Mucosa of descending colon (tissue), 3 donors: ENCODE results near the gene ATG10. TPM values are rescaled to one million over a fixed set of nuclear protein-coding genes. Genes with fewer than 3 reads are reported as not detected.

Experiments used
- ATAC-seq: fragments of 200-7000 bp; cut with Tn5 transposase; one replicate; pipeline ENCODE4 v1.9.1; 2020; ENCODE audit warnings: mild to moderate bottlenecking, moderate library complexity
- DNase-seq, 3 donors: peaks; one replicate each; pipeline ENCODE4 v3.0.0-alpha.2; 2020
- H3K36me3 ChIP-seq: fragments of 200-600 bp; one replicate; pipeline ENCODE4 v1.8.0; 2021; ENCODE audit warnings: low read depth, mild to moderate bottlenecking
- H3K4me1 ChIP-seq: fragments of 200-600 bp; one replicate; pipeline ENCODE4 v1.8.0; 2021; ENCODE audit warnings: low read depth, mild to moderate bottlenecking
- H3K4me3 ChIP-seq: fragments of 200-600 bp; one replicate; pipeline ENCODE4 v1.8.0; 2021; ENCODE audit warnings: mild to moderate bottlenecking
- H3K9me3 ChIP-seq: fragments of 200-600 bp; one replicate; pipeline ENCODE4 v1.8.0; 2021; ENCODE audit warnings: mild to moderate bottlenecking
- CTCF ChIP-seq: fragments of 200-600 bp; IDR thresholded peaks from one replicate; pipeline ENCODE4 v1.8.0; 2022; ENCODE audit warnings: antibody characterized with exemption, mild to moderate bottlenecking
- intact Hi-C, 2 donors: fragments of 100-400 bp; cut with DNase I in 1 of 2; cut with micrococcal nuclease in 1 of 2; formaldehyde crosslinking; loops; one replicate each; pipeline versions ENCODE4 v1.11.0 to v1.11.1; 2022; cut with DNase I, micrococcal nuclease
- total RNA-seq, 3 donors: library from RNA; stranded (reverse); fragmentation: NEBNext Ultra II Directional in 2 of 3; extraction: Animal tissue kit (Norgen Biotek cat#: 25700) in 2 of 3; gene quantifications; one replicate each; pipeline versions ENCODE4 v1.2.1 to v1.2.4, GENCODE V29; 2021 to 2023
- donor health status: DM: no; HTN: no; CAD: no; lungs with moderate emphysema.
- donor health status: DM: no; HTN: no; CAD: no.
- donor health status: DM: no; HTN: yes; CAD: no.

ATG10 gene
- total RNA-seq, 3 donors from 2014 or later = 5.9 to 8.8 (median 7.0) TPM

DNA sequence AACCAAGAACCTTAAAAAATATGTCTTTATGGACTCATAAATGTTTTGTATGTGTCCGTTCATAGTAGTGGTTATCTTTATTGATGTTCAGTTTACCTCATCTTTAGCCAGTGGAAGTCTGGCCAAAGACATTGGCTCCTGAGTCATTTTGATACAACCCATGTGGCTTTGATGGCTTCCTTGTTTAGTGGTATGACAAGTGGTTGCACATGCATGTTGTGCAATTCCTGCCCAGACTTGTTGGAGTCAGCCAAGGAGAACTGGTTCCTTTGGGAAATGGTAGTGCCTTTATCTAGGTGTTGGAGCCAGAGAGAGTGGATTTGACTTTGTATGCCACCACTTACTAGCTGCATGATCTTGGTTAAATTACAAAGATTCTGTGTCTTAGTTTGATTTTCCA lies 212.0 kb downstream of the ATG10 start:
- Histone ChIP-seq H3K4me1 (no peaks in the 10 kb centered on the region), H3K36me3 (no peaks in the 10 kb centered on the region), H3K4me3 (no peak overlapping the region), H3K9me3 (no peaks in the 10 kb centered on the region)
- TF ChIP-seq CTCF = no peak
- ATAC-seq (no peak), DNase-seq (no peak)
- intact Hi-C loops = no loop called here

DNA sequence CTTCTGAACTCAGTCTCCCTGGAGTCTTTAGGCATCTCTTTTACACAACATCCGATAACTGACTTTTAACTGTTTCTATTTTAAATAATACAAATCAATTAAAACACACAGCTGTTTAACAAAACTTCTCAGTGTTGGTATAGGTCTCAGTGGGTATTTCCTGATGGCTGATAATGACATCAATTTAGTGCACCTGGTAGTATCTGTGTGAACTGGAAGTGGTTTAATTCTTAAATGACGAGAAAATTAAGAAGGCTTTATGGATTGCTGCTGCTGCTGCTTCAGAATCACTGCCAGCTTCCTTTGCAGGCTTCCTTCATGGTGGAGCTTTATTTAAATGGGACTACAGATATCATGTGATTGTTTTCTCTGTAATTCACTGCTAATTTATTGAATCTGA lies 214.0 kb downstream of the ATG10 start:
- H3K4me1 ChIP-seq = no peaks in the 10 kb centered on the region
- DNase-seq (no peak), ATAC-seq (no peak)
- no peaks in the 10 kb centered on the region for H3K9me3 ChIP-seq
- intact Hi-C loops = no loop called here
- no peaks in the 10 kb centered on the region for H3K36me3 ChIP-seq
- no peak overlapping the region for H3K4me3 ChIP-seq
- TF ChIP-seq CTCF = no peak

- H3K9me3 ChIP-seq = no peaks in the 10 kb centered on the region
- ATAC-seq (no peak), DNase-seq (no peak)
- no peaks in the 10 kb centered on the region for H3K36me3 ChIP-seq
- no peak overlapping the region for H3K4me3 ChIP-seq
- TF ChIP-seq CTCF = no peak
- intact Hi-C loops = no loop called here
- H3K4me1 ChIP-seq = no peaks in the 10 kb centered on the region
Observed at GRCh38 chr5:82197550-82197949, 225.7 kb downstream of the ATG10 start.

DNA sequence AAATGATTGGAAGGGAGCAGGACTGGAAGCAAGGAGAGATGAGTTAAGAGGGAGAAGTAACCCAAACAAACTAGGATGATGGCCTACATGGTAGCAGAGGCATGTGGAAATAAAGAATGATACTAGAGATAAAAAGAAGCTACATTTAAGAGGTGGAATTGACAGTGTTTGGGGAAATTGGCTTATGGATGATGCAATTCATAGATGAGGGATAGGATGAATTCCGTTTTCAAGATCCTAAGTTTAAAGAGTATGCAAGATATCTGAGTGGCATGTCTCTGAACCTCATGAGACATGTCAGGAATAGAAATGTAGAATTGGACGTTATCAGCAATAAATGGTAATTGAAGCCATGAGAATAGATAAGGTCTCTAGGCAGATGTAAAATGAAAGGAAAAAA lies 232.7 kb downstream of the ATG10 start:
- H3K9me3 ChIP-seq = no peaks in the 10 kb centered on the region
- no peaks in the 10 kb centered on the region for H3K36me3 ChIP-seq
- intact Hi-C loops = no loop called here
- ATAC-seq (no peak), DNase-seq (no peak)
- no peaks in the 10 kb centered on the region for H3K4me1 ChIP-seq
- no peak overlapping the region for H3K4me3 ChIP-seq
- TF ChIP-seq CTCF = no peak

- Histone ChIP-seq H3K4me3 (no peak overlapping the region), H3K9me3 (no peaks in the 10 kb centered on the region), H3K4me1 (no peaks in the 10 kb centered on the region), H3K36me3 (no peaks in the 10 kb centered on the region)
- DNase-seq (no peak), ATAC-seq (no peak)
- no peak for TF ChIP-seq CTCF
- intact Hi-C loops = no loop called here
Observed at GRCh38 chr5:82205005-82205404, 233.2 kb downstream of the ATG10 start.

DNA sequence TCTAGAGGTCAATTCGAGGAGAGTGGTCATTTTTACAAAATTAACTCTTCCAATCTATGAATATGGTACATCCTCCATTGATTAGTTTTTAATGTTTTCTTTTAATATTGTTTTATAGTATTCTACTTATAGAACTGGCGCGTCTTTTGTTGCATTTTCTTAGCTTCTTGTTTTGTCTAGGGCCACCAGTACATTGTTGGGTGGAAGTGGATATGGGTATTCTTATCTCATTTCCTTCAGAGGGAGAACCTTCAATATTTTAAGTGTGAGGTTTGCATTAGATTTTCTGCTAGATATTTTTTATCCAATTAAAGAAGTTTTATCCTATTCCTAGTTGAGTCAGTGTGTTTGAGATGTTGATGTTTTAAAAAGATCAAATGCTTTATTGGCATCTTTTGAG lies 236.5 kb downstream of the ATG10 start:
- DNase-seq = no peak
- ATAC-seq = no peak
- no peak overlapping the region for H3K4me3 ChIP-seq
- no peaks in the 10 kb centered on the region for H3K36me3 ChIP-seq
- H3K4me1 ChIP-seq = no peaks in the 10 kb centered on the region
- no peak for TF ChIP-seq CTCF
- H3K9me3 ChIP-seq = no peaks in the 10 kb centered on the region
- intact Hi-C loops = no loop called here
